HG03520 (cell line): Measurements from ENCODE around the gene LRFN2.

Experiments used
- ATAC-seq: cut with Tn5 transposase; IDR thresholded peaks from one replicate; pipeline ENCODE4 v1.9.1; 2021; ENCODE audit warnings: mild to moderate bottlenecking, moderate library complexity; ENCODE audit not compliant: unreplicated experiment

LRFN2 gene

DNA sequence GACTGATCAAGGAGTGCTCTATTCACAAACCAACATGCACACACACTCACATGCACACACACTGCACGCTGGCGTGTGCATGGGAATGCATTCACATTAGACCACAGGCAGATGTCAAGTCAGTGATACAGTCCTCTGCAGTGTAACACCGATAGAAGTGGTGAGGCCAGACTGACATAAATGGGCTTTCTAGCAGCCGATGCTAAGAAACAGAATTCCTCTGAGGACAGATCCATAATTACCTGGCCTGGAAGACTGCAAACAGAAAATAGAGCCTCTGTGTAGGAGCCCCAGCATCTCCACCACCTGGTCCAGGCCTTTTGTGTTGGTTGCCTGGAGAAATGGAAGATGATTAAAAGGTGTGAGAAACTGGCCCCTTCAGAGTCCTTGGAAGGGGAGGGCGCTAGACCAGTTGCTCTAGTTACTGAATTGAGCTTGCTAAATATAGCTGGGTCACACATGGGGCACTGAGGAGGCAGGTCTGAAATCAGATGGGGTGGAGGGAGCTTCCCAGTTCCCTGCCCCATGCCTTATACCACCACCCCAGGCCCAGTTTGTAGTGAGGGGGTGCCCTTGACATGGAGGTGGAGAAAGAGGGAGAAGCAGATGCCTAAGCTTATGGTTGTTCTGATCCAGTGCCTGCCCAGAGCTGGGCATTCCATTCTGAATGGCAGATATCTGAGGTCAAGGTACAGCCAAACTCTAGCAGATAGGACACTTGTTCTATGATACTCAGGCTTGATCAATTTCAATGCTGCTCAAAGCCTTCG, 233.8 kb downstream of the LRFN2 start:
- ATAC-seq = no peak

- no peak for ATAC-seq
Observed at GRCh38 chr6:40352527-40353170, 234.5 kb downstream of the LRFN2 start.

DNA sequence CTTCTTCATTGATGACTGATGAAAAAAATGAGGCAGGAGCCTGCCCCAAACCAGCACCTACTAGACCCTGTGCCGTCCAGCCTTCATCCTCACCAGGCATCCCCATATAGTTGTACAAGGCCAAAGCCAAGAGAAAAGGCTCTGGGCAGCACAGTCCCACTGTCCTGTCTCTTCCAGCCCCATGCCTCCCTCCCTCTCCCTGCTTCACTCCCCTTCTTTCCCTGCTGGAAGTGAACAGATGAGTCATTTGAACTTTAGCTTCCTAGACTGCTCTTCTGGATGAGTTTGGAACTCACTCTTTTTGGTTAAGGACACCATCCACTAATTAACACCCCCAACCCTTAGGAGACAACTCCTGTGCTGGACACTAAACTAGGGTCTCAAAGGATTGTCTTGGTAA, 235.2 kb downstream of the LRFN2 start:
- no peak for ATAC-seq

DNA sequence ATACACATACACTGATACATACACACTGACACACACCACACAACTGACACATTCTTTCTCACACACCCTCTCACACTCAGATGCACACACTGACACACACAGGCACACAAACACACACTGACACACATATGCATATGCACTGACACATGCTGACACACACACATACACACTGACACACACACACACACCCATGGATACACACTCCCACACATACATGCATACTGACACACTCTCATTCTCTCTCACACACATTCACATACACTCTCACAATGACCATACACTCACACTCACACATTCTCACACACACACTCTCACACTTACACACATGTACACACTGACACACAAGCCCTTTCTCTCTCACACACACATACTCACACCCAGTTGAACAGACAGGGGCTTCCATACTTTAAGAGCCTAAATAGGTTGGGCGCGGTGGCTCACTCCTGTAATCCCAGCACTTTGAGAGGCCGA, 236.4 kb downstream of the LRFN2 start:
- ATAC-seq = no peak

DNA sequence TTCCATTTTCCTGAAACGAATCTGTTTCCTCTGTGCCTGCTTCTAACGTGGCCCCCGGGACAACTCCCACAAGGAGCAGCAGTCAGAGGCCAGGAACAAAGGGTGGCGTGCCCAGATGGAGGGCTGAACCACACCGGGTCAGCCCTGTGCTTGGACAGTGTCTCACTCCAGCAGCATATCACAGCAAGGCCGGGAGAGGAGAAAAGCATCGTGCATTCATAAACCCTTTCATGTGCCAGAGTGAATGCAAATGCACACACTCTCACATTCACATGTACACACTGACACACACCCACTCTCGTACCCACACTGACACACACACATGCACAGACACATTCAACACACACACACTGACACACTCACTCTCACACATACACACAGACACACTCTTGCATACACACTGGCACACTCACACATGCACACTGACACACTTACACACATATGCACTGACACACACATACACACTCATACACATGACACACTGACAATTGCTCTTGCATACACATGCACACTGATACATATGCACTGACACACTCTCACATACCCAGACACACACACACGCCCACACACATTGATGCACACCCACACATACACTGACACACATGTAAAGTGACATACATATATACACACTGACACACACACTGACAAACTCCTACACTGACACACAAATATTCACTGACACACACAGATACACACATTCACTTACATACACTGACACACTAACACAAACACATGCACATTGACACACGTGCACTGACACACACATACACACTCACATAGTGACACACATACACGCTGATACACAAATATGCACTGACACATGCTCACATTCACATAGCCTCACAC, 237.0 kb downstream of the LRFN2 start:
- ATAC-seq = no peak

GRCh38 chr6:40349123-40349900, 237.9 kb downstream of the LRFN2 start:
- no peak for ATAC-seq

- ATAC-seq = no peak
Observed at GRCh38 chr6:40348591-40348990, 238.6 kb downstream of the LRFN2 start.

- no peak for ATAC-seq
Observed at GRCh38 chr6:40347571-40348011, 239.6 kb downstream of the LRFN2 start.

GRCh38 chr6:40346246-40346645, 240.9 kb downstream of the LRFN2 start:
- no peak for ATAC-seq

DNA sequence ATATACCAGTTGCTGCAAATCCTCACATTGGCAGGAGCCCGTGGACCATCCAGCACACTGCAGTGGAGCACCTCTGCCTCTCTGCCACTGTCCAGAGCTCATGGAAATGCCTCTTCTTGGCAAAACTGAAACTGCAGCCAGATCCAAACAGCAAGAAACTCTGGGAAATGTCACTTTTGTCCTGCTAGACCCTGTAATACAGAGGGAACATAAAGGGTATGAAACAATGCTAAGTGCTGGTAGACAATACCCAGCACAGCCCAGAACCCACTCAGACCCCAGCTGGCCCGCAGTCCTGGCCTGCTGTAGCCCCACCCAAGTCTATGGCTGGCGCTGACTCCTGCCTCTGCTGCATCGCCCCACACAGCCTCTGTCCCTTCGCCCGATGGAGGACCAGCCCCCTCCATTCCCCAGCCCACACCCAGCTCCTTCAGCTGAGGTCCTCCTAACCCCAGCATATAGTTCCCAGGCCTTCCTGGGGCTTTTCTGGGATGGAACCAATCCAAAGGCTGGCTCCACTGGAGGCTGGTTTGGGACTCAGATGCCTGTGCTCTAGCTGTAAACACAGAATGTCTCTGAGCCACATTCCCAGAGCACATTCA, 242.5 kb downstream of the LRFN2 start:
- ATAC-seq = no peak

GRCh38 chr6:40343877-40344565, 243.1 kb downstream of the LRFN2 start:
- ATAC-seq = no peak

DNA sequence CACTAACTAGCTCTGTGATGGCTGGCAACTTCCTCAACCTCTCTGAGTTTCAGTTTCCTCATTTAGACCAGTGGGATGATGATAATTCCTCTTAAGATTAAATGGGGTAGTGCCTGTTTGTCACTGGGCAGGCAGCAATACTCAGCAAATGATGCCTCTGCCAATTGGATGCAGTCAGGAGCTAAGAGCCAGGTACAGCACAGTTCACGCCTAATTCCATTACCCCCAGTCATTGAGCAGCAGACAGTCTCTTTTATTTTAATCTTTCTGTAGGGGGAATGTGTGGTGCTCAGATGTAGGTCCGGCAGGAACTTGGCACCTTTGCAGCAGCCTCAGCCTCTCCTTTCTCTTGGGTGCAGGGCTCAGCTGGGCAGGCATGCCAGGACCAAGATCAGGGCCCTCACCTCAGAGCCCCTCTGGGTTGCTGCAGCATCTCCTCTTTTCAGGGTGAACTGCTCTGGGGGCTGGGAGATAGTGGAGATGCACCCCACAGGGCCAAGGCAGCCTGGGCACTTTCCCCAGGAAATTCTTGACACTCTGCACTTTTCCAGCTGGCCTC, 243.8 kb downstream of the LRFN2 start:
- no peak for ATAC-seq

DNA sequence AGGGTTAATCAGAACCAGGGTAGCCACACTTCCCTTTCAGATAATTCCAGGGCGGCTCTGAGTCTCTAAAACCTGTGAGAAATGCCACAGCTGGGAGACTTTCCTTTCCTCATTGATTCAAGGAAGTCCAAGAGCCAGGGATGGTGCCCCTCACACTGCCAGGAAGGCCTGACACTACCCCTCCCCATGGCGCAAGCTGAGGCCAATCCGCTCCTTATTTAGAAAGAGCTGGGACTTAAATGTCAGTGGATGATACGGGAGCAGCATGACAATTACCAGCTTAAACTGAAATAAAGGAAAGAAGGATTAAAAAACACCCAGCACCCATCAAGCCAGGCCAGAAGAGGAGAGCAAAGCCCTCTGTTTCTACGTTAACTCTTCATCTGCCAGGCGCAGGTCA, 244.4 kb downstream of the LRFN2 start:
- ATAC-seq = no peak

DNA sequence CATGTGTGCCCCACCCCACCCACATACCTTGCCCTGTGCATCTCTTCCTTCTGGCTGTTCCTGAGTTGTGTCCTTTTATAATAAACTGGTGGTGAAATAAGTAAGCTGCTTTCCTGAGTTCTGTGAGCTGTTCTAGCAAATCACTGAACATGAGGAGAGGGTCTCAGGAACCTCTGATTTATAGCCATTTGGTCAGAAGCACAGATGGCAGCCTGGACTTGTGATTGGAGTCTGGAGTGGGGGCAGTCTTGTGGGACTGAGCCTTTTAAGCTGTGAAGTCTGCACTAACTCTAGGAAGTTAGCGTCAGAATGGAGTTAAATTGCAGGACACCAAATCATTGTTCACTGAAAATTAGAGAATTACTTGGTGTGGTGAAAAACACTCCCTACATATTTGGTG, 245.4 kb downstream of the LRFN2 start:
- no peak for ATAC-seq
